Erythroblast (primary cell): ENCODE data around the gene CAVIN1.
A peak's percentile ranks its signal among the peaks of the same experiment; 100 is the strongest.
"Not testable (repeated sequence)": the region's sequence is repeated elsewhere in the genome, so short reads cannot be mapped to it uniquely, and the experiment has no call there.

ENCODE experiments used
- DNase-seq, 2 experiments: peaks; one replicate each; lab custom pipeline; 2025; lab: John Stamatoyannopoulos, UW
- GATA1 ChIP-seq: IDR thresholded peaks from 2 replicates; pipeline ENCODE4 v1.6.1; 2011; ENCODE audit warnings: low read depth, mild to moderate bottlenecking, control low read depth, low read length, moderate library complexity
- POLR2A ChIP-seq: IDR thresholded peaks from 2 replicates; pipeline ENCODE4 v1.6.1; 2011; ENCODE audit warnings: mild to moderate bottlenecking, low read length

Gene CAVIN1

DNA sequence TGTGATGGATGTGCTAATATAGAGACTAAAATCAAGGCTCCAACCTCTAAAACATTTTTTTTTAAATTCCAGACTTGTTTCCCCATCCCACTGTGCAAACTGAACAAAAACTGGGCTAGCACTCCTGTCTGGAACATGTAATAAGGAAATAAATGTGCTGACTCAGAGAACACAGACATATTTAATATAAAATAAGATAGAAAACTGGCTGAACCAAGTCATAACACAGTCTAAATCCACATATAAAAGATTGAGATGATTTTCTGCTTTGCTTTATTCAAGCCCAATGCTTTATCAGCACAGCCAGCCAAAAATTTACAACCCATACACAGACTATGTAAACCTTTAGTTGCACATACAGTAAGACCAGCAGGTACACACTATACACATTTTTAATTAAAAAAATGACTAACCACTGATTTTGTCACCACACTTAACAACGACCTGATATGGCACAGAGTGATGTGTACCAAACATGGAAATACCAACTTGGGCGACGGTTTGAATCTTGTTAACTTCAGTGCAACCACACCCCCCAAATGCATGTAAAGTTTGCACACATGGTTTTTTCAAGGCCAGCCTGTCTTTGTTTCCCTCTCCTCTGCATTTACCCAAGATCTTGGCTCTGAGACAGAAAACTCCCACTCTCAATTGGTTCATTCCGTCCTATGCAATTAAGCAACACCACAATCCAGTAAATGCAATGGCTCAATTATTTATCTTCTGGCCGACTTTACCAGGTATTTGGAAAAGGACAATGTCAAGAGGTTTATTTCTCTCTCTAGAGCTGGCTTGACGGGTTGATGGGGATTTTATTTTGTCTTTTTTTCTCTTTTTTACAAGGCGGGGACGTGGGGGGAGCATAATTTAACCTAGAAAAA is 36.0 kb downstream of the CAVIN1 start:
- peak; percentile 43 to 49 for DNase-seq
- no peak for TF ChIP-seq GATA1
- no peak for TF ChIP-seq POLR2A

- TF ChIP-seq POLR2A: no peak
- TF ChIP-seq GATA1: no peak
- no peak for DNase-seq
These were observed 41.2 kb downstream of the CAVIN1 start for GRCh38 chr17:42381898-42382297.

- no peak for DNase-seq
- TF ChIP-seq GATA1 (no peak), POLR2A (no peak)
These were observed 42.1 kb downstream of the CAVIN1 start for GRCh38 chr17:42380935-42381334.

GRCh38 chr17:42378959-42379594 is 44.0 kb downstream of the CAVIN1 start:
- TF ChIP-seq POLR2A (no peak), GATA1 (no peak)
- no peak for DNase-seq

- no peak for DNase-seq
- TF ChIP-seq GATA1 (no peak), POLR2A (no peak)
These were observed 44.6 kb downstream of the CAVIN1 start for GRCh38 chr17:42378359-42378958.

- no peak for TF ChIP-seq POLR2A
- no peak for TF ChIP-seq GATA1
- no peak for DNase-seq
These were observed 49.2 kb downstream of the CAVIN1 start for GRCh38 chr17:42373896-42374295.

DNA sequence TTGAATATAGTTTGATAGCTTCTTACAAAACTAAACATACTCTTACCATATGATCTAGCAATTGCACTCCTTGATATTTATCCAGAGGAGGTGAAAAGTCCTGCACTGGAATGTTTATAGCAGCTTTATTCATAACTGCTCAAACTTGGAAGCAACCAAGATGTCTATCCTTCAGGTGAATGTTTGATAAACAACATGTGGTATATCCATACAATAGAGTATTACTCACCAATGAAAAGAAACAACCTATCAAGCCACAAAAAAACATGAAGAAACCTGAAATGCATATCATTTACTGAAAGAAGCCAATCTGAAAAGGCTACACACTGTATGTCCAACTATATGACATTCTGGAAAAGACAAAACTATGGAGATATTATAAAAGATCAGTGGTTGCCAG is 50.9 kb downstream of the CAVIN1 start:
- no peak for TF ChIP-seq POLR2A
- TF ChIP-seq GATA1: no peak
- no peak for DNase-seq

DNA sequence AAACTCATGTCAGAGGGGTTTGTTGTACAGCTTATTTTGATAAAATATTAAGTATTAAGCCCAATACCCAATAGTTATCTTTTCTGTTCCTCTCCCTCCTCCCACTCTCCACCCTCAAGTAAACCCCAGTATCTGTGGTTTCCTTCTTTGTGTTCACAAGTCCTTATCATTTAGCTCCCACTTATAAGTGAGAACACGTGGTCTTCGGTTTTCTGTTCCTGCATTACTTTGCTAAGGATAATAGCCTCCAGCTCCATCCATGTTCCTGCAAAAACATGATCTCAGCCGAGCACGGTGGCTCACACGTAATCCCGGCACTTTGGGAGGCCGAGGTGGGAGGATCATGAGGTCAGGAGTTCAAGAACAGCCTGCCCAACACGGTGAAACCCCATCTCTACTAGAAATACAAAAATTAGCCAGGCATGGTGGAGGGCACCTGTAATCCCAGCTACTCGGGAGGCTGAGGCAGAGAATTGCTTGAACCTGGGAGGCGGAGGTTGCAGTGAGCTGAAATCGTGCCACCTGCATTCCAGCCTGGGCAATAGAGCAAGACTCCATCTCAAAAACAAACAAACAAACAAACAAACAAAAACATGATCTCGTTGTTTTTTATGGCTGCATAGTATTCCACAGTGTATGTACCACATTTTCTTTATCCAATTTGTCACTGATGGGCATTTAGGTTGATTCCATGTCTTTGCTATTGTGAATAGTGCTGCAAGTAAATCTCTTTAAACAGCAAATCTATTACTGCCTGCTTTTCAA is 54.1 kb downstream of the CAVIN1 start:
- DNase-seq: peak; percentile 34 to 69

DNA sequence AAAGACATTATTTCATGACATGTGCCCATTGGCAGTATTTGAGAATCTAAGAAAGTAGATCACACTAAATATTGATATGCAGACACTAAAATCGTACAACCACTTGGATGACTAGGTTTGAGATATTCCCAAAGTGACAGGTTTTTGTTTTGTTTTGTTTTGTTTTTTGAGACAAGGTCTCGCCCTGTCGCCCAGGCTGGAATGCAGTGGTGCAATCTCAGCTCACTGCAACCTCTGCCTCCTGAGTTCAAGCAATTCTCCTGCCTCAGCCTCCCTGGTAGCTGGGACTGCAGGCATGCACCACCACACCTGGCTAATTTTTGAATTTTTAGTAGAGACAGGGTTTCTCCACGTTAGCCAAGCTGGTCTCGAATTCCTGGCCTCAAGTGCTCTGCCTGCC is 54.7 kb downstream of the CAVIN1 start:
- DNase-seq: not testable (repeated sequence)

- DNase-seq: not testable (repeated sequence)
These were observed 56.7 kb downstream of the CAVIN1 start for GRCh38 chr17:42366176-42367023.

GRCh38 chr17:42365136-42365535 is 57.9 kb downstream of the CAVIN1 start:
- peak in 1 of 2 experiments; percentile 42 for DNase-seq
- TF ChIP-seq GATA1 (no peak), POLR2A (no peak)

GRCh38 chr17:42363767-42364585 is 59.1 kb downstream of the CAVIN1 start:
- DNase-seq: peak; percentile 25 to 51
- TF ChIP-seq POLR2A: no peak
- no peak for TF ChIP-seq GATA1
